NCI-H345 (cell line): ENCODE measurements around the gene TADA2B.
"Not testable (repeated sequence)": the region's sequence is repeated elsewhere in the genome, so short reads cannot be mapped to it uniquely, and the experiment has no call there.

Experiments used
- DNase-seq: peaks from one replicate; lab custom pipeline; 2025; lab: John Stamatoyannopoulos, UW

Gene TADA2B

DNA sequence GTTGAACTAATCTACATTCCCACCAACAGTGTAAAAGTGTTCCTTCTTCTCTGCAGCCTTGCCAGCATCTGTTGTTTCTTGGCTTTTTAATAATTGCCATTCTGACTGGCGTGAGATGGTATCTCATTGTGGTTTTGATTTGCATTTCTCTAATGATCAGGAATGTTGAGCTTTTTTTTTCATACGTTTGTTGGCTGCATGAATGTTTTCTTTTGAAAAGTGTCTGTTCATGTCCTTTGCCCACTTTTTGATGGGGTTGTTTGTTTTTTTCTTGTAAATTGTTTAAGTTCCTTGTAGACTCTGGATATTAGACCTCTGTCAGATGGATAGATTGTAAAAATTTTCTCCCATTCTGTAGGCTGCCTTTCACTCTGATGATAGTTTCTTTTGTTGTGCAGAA is 36.7 kb downstream of the TADA2B start:
- not testable (repeated sequence) for DNase-seq

- no peak for DNase-seq
These were observed 40.7 kb downstream of the TADA2B start for GRCh38 chr4:7083597-7084563.

- not testable (repeated sequence) for DNase-seq
These were observed 41.4 kb downstream of the TADA2B start for GRCh38 chr4:7084564-7084961.

DNA sequence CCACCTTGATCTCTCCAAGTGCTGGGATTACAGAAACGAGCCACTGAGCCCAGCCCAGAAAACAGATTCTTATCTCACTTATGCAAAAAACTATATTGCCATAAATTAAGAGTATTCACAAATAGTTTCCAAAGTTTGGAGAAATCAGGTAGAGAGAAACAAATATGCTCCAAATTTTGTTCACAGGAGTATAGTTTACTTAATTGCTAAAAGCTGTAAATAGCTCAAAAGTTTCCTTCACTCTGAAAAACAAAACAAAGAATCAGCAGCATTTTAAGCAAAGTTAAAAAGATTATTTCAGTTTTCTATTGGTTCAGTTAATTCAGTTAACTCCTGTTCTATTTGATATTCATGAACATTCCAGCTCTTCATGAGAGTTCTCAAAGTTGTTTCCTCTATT is 43.2 kb downstream of the TADA2B start:
- DNase-seq = no peak

DNA sequence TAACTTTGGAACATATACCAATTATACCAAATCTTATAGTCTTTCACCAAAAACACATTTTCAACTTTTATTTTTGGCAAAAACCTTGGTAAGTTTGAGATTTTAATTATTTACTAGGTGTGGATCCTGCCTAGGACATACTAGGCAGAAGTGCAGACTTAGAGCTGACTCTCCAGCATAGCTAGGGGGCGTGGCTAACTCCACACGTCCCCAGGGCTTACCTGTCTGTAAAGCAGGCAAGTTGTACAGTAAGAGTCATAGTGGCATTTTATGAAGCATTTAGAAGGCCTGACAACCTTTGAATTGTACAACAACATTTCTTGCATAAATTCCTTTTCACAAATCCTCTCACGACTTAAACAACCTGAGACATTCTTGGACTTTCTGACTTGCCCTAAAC is 43.9 kb downstream of the TADA2B start:
- no peak for DNase-seq

DNA sequence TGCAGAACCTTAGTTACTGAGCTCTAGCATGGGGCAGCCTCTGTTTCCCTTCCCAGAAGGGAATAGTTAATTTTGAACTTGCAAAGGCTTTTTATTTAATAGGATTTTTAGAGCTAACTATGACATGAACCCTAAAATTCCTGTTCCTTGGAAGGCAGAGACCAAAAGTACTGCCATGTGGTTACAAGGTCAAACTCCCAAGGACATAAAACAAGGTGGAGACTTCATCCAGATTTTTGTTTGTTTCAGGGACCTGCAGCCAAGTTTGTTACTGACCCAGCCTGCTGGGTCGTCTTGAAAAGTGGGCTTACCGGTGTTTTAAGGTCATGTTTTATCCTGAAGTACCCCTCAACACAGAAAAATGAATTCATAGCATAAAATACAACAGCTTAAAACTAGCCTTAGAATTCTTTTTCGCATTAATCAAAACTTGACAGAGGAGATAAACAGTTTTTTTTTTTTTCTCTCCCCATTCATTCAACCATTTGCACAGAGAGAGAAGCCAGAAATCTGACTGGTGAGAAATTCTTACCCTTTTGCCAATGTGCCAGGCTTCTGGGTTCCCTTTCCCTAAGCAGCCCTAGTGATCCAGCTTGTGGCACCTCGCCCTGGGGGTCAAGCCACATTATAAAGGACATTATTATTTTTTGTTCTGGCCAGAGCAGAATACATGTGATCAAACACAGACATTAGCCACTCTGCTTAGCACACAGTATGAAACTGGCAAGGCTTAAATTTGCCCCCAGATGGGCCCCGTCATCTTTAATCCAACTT is 46.2 kb downstream of the TADA2B start:
- DNase-seq = no peak

DNA sequence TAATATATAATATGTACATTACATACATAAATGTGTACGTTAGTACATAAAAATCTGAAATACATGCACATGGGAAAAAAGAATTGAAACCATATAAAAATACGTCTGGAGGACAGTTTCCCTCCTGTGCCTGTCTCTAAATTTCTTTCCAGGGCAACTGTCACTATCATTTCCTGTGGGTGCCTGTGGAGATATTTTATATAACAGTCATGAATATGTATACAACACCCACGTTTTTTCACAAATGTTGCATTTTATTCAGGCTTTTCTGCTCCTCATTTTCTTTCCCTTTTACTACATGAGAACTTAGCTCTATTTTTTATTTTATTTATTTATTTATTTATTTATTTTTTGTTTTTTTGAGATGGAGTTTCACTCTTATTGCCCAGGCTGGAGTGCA is 48.9 kb downstream of the TADA2B start:
- no peak for DNase-seq

DNA sequence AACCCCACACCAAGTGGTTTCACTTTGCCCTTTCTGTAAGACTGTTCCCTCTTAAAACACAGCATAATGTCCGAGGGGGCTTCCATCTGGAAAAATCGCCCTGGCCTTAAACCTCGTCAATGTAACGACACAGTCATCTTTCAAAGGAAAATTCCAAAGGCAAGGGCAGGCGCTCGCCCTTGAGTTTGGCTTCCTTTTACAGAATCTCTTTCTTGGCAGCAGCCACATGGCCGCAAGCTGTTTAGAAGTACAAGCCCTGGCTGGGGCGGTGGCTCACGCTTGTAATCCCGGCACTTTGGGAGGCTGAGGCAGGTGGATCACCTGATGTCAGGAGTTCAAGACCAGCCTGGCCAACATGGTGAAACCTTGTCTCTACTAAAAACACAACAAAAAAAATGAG is 51.7 kb downstream of the TADA2B start:
- no peak for DNase-seq

DNA sequence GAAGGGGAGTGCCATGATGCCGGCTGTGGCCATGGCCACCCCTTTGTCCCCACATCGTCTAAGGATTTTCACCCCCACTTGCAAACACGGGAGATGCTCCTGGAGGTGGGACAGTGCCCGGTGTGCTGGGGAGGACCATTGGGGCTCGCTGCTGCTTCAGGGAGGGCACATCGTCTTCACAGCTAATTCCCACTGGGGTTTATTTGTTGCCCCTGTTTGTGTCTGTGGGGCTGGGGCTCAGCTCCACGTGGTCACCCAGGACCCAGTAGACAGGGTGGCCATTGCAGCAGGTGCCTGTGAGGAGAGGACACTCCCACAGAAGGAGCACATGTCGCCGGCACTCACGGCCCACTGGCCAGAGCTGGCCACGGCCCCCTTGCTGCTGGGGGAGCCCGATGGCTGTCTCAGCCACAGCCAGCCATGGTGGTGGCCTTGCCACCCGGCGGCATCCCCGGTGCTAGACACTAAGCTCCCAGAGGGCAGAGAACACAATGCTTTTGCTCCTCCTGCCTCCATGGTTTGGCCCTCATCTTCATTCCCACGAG is 52.5 kb downstream of the TADA2B start:
- DNase-seq = no peak

GRCh38 chr4:7096236-7096635 is 53.1 kb downstream of the TADA2B start:
- DNase-seq = no peak

GRCh38 chr4:7101692-7102515 is 58.7 kb downstream of the TADA2B start:
- peak; percentile 60 for DNase-seq

- DNase-seq = not testable (repeated sequence)
These were observed 59.3 kb downstream of the TADA2B start for GRCh38 chr4:7102516-7102909.

GRCh38 chr4:7103031-7103606 is 59.9 kb downstream of the TADA2B start:
- DNase-seq = peak; percentile 72

- peak; percentile 28 for DNase-seq
These were observed 60.6 kb downstream of the TADA2B start for GRCh38 chr4:7103607-7104365.

DNA sequence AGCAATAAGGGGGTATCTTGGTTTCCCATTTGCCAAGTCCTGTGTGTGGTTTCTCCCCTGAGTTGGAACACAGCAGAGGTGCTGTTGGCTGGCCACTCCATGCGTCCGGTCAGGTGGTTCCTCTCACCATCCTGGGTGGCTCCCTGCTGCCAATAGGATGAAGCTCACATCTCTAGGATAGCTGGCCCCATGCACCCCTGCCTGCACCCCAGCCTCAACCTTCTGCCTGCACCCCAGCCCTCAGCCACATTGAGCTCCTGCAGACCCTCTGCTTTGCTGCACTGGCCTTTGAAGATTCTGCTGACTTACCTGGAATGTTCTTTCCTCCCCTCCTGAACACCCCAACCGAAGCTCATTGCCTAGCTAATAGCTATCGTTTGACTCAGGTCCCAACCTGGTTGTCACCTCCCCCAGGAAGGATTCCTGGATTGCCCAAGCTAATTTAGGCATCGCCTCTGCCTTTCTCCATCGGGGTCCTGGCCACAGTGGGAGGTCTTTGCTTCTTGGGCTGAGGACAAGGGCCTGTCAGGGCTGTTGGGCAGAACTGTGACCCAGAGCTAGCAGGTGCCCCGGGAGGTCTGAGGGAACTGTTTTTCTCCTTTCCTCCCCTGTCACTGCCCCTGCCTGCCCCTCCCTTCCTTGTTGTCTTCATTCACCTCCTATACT is 61.3 kb downstream of the TADA2B start:
- DNase-seq = no peak

DNA sequence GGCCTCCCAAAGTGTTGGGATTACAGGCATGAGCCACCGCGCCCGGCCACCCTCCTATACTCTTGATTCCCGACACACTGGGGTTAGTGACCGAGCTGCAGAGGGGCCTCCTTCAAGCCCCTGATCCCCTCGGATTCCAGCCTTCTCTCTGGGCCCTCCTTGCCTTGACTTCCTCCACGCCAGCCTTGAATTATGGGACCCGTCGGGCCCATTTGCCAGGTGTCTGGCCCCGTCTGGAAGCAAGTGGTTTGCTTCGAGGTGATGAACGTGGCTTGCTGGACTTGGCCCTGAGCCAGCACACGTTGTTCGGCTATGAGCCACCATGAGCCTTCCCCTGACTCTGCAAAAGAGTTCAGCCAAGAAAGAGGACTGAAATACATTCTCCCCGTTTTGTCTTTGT is 62.1 kb downstream of the TADA2B start:
- DNase-seq = no peak

DNA sequence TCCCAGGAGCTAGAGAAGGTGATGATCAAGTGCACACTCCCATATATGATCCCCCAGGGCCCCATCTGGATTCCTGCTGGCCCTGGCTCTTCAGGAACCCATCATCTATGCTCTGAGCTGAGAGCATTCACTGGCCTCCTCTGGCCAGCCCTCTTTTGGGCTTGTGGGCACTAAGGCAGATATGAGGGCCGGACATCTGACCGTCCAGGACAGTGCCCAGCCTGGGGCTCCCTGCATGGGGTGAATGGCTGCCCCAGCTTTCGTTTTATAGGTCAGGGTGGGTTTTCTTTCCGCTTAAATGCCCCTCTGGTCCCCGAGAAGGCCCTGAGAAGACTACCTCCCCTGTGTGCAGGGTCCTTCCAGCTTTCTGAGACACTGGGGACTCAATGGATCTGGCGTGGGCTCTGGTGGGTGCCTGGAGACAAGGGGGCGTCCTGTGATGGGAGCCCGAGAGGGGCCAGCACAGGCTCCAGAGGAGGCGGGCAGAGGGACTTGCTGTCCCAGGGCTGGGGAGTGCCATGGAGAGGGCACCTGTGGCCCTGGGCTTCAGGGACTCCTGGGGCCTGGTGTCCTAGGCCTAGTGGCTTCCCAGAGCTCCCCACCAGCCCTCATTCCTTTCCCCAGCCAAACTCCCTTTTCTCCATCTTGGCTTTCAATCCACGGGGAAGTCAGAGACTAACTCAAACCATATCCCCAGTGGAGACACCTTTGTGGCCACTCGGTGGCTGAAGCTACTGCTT is 64.2 kb downstream of the TADA2B start:
- no peak for DNase-seq
